HepG2 (cell line): ENCODE data around the gene RGSL1.

Experiments
- HNF4A ChIP-seq: sonication (generic); formaldehyde crosslinking; IDR thresholded peaks from 2 replicates; pipeline ENCODE4 v1.4.0; 2020; ENCODE audit warnings: missing genetic modification reagents
- POLR2AphosphoS5 ChIP-seq: IDR thresholded peaks from 2 replicates; pipeline ENCODE4 v1.6.1; 2012; ENCODE audit warnings: low read depth, low read length

GRCh38 chr1:182520736-182521135 is 70.8 kb downstream of the RGSL1 start:
- TF ChIP-seq HNF4A (no peak), POLR2AphosphoS5 (no peak)
